ENCODE results near the gene APOM. TPM values are rescaled to one million over a fixed set of nuclear protein-coding genes. Genes with fewer than 3 reads are reported as not detected.

The APOM gene
- total RNA-seq, 4 donors from 2014 or later: 2.2 to 5.5 TPM; not detected in 2

- no peaks in the 10 kb centered on the region for H3K9me3 ChIP-seq
- in situ Hi-C loops (cut with MboI; ENCODE audit: low pct_ligation_motif_present in 1 of 4, low pct_unique_long_range_greater_than_20kb in 1 of 4, low sequenced_read_pairs in 3 of 4): no loop called here
- WGBS, 2 donors (ENCODE audit: low coverage in 1 of 2): 4 to 31% methylated on average over 5 to 17 of the region's 17 CpGs
- peaks cover 0 to 28% (median 9%) of the 10 kb centered on the region in 4 donors for H3K36me3 ChIP-seq
- peak overlapping the region; percentile 43 to 96 (median 84) for H3K4me3 ChIP-seq
- peak overlapping the region; percentile 93 to 99 (median 98) for H3K27ac ChIP-seq
- TF ChIP-seq POLR2AphosphoS5 (IDR thresholded peaks at IDR 0.05) (no peak), CTCF (IDR thresholded peaks at IDR 0.05) (no peak), POLR2A (IDR thresholded peaks at IDR 0.05) (no peak), EP300 (IDR thresholded peaks at IDR 0.05; ENCODE audit: low read depth) (no peak)
- H3K27me3 ChIP-seq: no peaks in the 10 kb centered on the region
- peaks cover 27 to 62% (median 38%) of the 10 kb centered on the region in 4 donors for H3K4me1 ChIP-seq
- intact Hi-C loops (cut with DNase I; ENCODE audit: low total_unique reads): no loop called here
- DNase-seq: peak; percentile 29
Measured at GRCh38 chr6:31663961-31664789, 8.5 kb downstream of the APOM start.

- Histone ChIP-seq H3K36me3 (peaks cover 0 to 35% (median 14%) of the 10 kb centered on the region in 4 donors), H3K4me1 (peaks cover 23 to 55% (median 31%) of the 10 kb centered on the region in 4 donors), H3K4me3 (peak within 1 kb of the TSS; percentile 47 to 96 (median 84)), H3K27ac (peak within 1 kb of the TSS; percentile 93 to 99 (median 98)), H3K27me3 (no peaks in the 10 kb centered on the region), H3K9me3 (no peaks in the 10 kb centered on the region)
- in situ Hi-C loops (cut with MboI; ENCODE audit: low pct_ligation_motif_present in 1 of 4, low pct_unique_long_range_greater_than_20kb in 1 of 4, low sequenced_read_pairs in 3 of 4) (no loop called here), intact Hi-C loops (cut with DNase I; ENCODE audit: low total_unique reads) (no loop called here)
- 0 to 1% methylated on average over 1 to 38 of the region's 39 CpGs for WGBS, 2 donors (ENCODE audit: low coverage in 1 of 2)
- TF ChIP-seq EP300 (IDR thresholded peaks at IDR 0.05; ENCODE audit: low read depth) (no peak), POLR2AphosphoS5 (IDR thresholded peaks at IDR 0.05) (peak; percentile 81 to 89 (median 84)), POLR2A (IDR thresholded peaks at IDR 0.05) (peak; percentile 66), CTCF (IDR thresholded peaks at IDR 0.05) (no peak)
- DNase-seq: peak; percentile 93
Measured at GRCh38 chr6:31664790-31665500, 9.3 kb downstream of the APOM start, which contains the start of gene GPANK1. Gene GPANK1, minus strand, starts transcription at chr6:31664997. Its CDS starts 519 bp downstream, at chr6:31664478.

GRCh38 chr6:31665501-31666336 lies 10.0 kb downstream of the APOM start, which contains the start of gene CSNK2B:
Gene CSNK2B, plus strand, starts transcription at chr6:31666080. Its CDS starts 752 bp downstream, at chr6:31666832.
- peaks cover 0 to 43% (median 20%) of the 10 kb centered on the region in 4 donors for H3K36me3 ChIP-seq

GRCh38 chr6:31666337-31666965 lies 10.8 kb downstream of the APOM start:
- 1 to 5% methylated on average over 4 to 15 of the region's 15 CpGs for WGBS, 2 donors (ENCODE audit: low coverage in 1 of 2)
- no peaks in the 10 kb centered on the region for H3K9me3 ChIP-seq
- H3K27me3 ChIP-seq: no peaks in the 10 kb centered on the region
- intact Hi-C loops (cut with DNase I; ENCODE audit: low total_unique reads): no loop called here
- peak overlapping the region; percentile 93 to 99 (median 98) for H3K27ac ChIP-seq
- H3K36me3 ChIP-seq: peaks cover 0 to 50% (median 24%) of the 10 kb centered on the region in 4 donors
- no peak for TF ChIP-seq POLR2AphosphoS5 (IDR thresholded peaks at IDR 0.05)
- no peak for TF ChIP-seq EP300 (IDR thresholded peaks at IDR 0.05; ENCODE audit: low read depth)
- TF ChIP-seq POLR2A (IDR thresholded peaks at IDR 0.05): no peak
- TF ChIP-seq CTCF (IDR thresholded peaks at IDR 0.05): no peak
- in situ Hi-C loops (cut with MboI; ENCODE audit: low pct_ligation_motif_present in 1 of 4, low pct_unique_long_range_greater_than_20kb in 1 of 4, low sequenced_read_pairs in 3 of 4): no loop called here
- DNase-seq: no peak
- H3K4me1 ChIP-seq: peaks cover 21 to 47% (median 26%) of the 10 kb centered on the region in 4 donors
- peak overlapping the region; percentile 76 to 96 (median 92) for H3K4me3 ChIP-seq

More at GRCh38 chr6:31665501-31666336, 10.0 kb downstream of the APOM start, which contains the start of gene CSNK2B:
- no peaks in the 10 kb centered on the region for H3K9me3 ChIP-seq
- H3K4me3 ChIP-seq: peak within 1 kb of the TSS; percentile 76 to 96 (median 92)
- H3K4me1 ChIP-seq: peaks cover 23 to 55% (median 30%) of the 10 kb centered on the region in 4 donors
- H3K27me3 ChIP-seq: no peaks in the 10 kb centered on the region
- intact Hi-C loops (cut with DNase I; ENCODE audit: low total_unique reads): no loop called here
- in situ Hi-C loops (cut with MboI; ENCODE audit: low pct_ligation_motif_present in 1 of 4, low pct_unique_long_range_greater_than_20kb in 1 of 4, low sequenced_read_pairs in 3 of 4): no loop called here
- DNase-seq: peak; percentile 99
- H3K27ac ChIP-seq: peak within 1 kb of the TSS; percentile 93 to 99 (median 98)
- TF ChIP-seq EP300 (IDR thresholded peaks at IDR 0.05; ENCODE audit: low read depth) (no peak), POLR2AphosphoS5 (IDR thresholded peaks at IDR 0.05) (peak; percentile 86 to 89 (median 87)), POLR2A (IDR thresholded peaks at IDR 0.05) (peak; percentile 94)
- WGBS, 2 donors (ENCODE audit: low coverage in 1 of 2): 1% methylated on average over 53 of the region's 63 CpGs; no CpG with 5 or more reads in 1 of the 2 donors

Measured in transverse colon (tissue), 4 donors.